ENCODE data around the gene NOS1AP.

Gene NOS1AP

GRCh38 chr1:162128693-162129356 is 59.3 kb downstream of the NOS1AP start:
- Histone ChIP-seq H3K9me3 (ENCODE audit: insufficient read depth, low read length) (no peaks in the 10 kb centered on the region), H3K4me1 (ENCODE audit: insufficient read depth, insufficient read length) (peaks cover 5% of the 10 kb centered on the region), H3K36me3 (ENCODE audit: insufficient read depth, insufficient read length, low read length) (no peaks in the 10 kb centered on the region), H3K4me3 (ENCODE audit: insufficient read length, low read depth) (no peak overlapping the region), H3K9ac (ENCODE audit: insufficient read length, low read depth) (no peak overlapping the region), H3K27me3 (ENCODE audit: insufficient read depth, insufficient read length) (no peaks in the 10 kb centered on the region)
- TF ChIP-seq SUZ12 (IDR thresholded peaks at IDR 0.05; ENCODE audit: extremely low read depth, insufficient read depth, insufficient read length) (no peak), YY1 (IDR thresholded peaks at IDR 0.05; ENCODE audit: insufficient read depth, insufficient read length) (no peak), ZNF274 (IDR thresholded peaks at IDR 0.05; ENCODE audit: low read depth, low read length) (no peak)
- DNase-seq (ENCODE audit: low read depth, low spot score) = no peak

GRCh38 chr1:162130308-162130707 is 60.8 kb downstream of the NOS1AP start:
- no peak overlapping the region for H3K9ac ChIP-seq (ENCODE audit: insufficient read length, low read depth)
- TF ChIP-seq YY1 (IDR thresholded peaks at IDR 0.05; ENCODE audit: insufficient read depth, insufficient read length) (no peak), SUZ12 (IDR thresholded peaks at IDR 0.05; ENCODE audit: extremely low read depth, insufficient read depth, insufficient read length) (no peak), ZNF274 (IDR thresholded peaks at IDR 0.05; ENCODE audit: low read depth, low read length) (no peak)
- no peak for DNase-seq (ENCODE audit: low read depth, low spot score)
- H3K4me1 ChIP-seq (ENCODE audit: insufficient read depth, insufficient read length) = peaks cover 5% of the 10 kb centered on the region
- H3K4me3 ChIP-seq (ENCODE audit: insufficient read length, low read depth) = no peak overlapping the region
- H3K27me3 ChIP-seq (ENCODE audit: insufficient read depth, insufficient read length) = no peaks in the 10 kb centered on the region
- no peaks in the 10 kb centered on the region for H3K36me3 ChIP-seq (ENCODE audit: insufficient read depth, insufficient read length, low read length)
- H3K9me3 ChIP-seq (ENCODE audit: insufficient read depth, low read length) = no peaks in the 10 kb centered on the region

- H3K4me1 ChIP-seq (ENCODE audit: insufficient read depth, insufficient read length) = peaks cover 5% of the 10 kb centered on the region
- H3K9ac ChIP-seq (ENCODE audit: insufficient read length, low read depth) = no peak overlapping the region
- no peak for DNase-seq (ENCODE audit: low read depth, low spot score)
- no peak overlapping the region for H3K4me3 ChIP-seq (ENCODE audit: insufficient read length, low read depth)
- H3K9me3 ChIP-seq (ENCODE audit: insufficient read depth, low read length) = no peaks in the 10 kb centered on the region
- H3K36me3 ChIP-seq (ENCODE audit: insufficient read depth, insufficient read length, low read length) = no peaks in the 10 kb centered on the region
- H3K27me3 ChIP-seq (ENCODE audit: insufficient read depth, insufficient read length) = no peaks in the 10 kb centered on the region
- TF ChIP-seq ZNF274 (IDR thresholded peaks at IDR 0.05; ENCODE audit: low read depth, low read length) (no peak), SUZ12 (IDR thresholded peaks at IDR 0.05; ENCODE audit: extremely low read depth, insufficient read depth, insufficient read length) (no peak), YY1 (IDR thresholded peaks at IDR 0.05; ENCODE audit: insufficient read depth, insufficient read length) (no peak)
These were observed 62.2 kb downstream of the NOS1AP start for GRCh38 chr1:162131400-162132321.

GRCh38 chr1:162133566-162133965 is 64.1 kb downstream of the NOS1AP start:
- Histone ChIP-seq H3K27me3 (ENCODE audit: insufficient read depth, insufficient read length) (no peaks in the 10 kb centered on the region), H3K4me1 (ENCODE audit: insufficient read depth, insufficient read length) (peaks cover 8% of the 10 kb centered on the region), H3K36me3 (ENCODE audit: insufficient read depth, insufficient read length, low read length) (no peaks in the 10 kb centered on the region), H3K9ac (ENCODE audit: insufficient read length, low read depth) (no peak overlapping the region), H3K4me3 (ENCODE audit: insufficient read length, low read depth) (no peak overlapping the region), H3K9me3 (ENCODE audit: insufficient read depth, low read length) (no peaks in the 10 kb centered on the region)
- no peak for DNase-seq (ENCODE audit: low read depth, low spot score)
- TF ChIP-seq YY1 (IDR thresholded peaks at IDR 0.05; ENCODE audit: insufficient read depth, insufficient read length) (no peak), ZNF274 (IDR thresholded peaks at IDR 0.05; ENCODE audit: low read depth, low read length) (no peak), SUZ12 (IDR thresholded peaks at IDR 0.05; ENCODE audit: extremely low read depth, insufficient read depth, insufficient read length) (no peak)

GRCh38 chr1:162134646-162135045 is 65.2 kb downstream of the NOS1AP start:
- H3K4me3 ChIP-seq (ENCODE audit: insufficient read length, low read depth) = no peak overlapping the region
- no peak overlapping the region for H3K9ac ChIP-seq (ENCODE audit: insufficient read length, low read depth)
- H3K27me3 ChIP-seq (ENCODE audit: insufficient read depth, insufficient read length) = no peaks in the 10 kb centered on the region
- H3K9me3 ChIP-seq (ENCODE audit: insufficient read depth, low read length) = no peaks in the 10 kb centered on the region
- no peak for TF ChIP-seq ZNF274 (IDR thresholded peaks at IDR 0.05; ENCODE audit: low read depth, low read length)
- TF ChIP-seq YY1 (IDR thresholded peaks at IDR 0.05; ENCODE audit: insufficient read depth, insufficient read length) = no peak
- TF ChIP-seq SUZ12 (IDR thresholded peaks at IDR 0.05; ENCODE audit: extremely low read depth, insufficient read depth, insufficient read length) = no peak
- H3K36me3 ChIP-seq (ENCODE audit: insufficient read depth, insufficient read length, low read length) = no peaks in the 10 kb centered on the region
- H3K4me1 ChIP-seq (ENCODE audit: insufficient read depth, insufficient read length) = peaks cover 4% of the 10 kb centered on the region
- no peak for DNase-seq (ENCODE audit: low read depth, low spot score)

- Histone ChIP-seq H3K27me3 (ENCODE audit: insufficient read depth, insufficient read length) (no peaks in the 10 kb centered on the region), H3K36me3 (ENCODE audit: insufficient read depth, insufficient read length, low read length) (no peaks in the 10 kb centered on the region), H3K4me1 (ENCODE audit: insufficient read depth, insufficient read length) (peaks cover 4% of the 10 kb centered on the region), H3K9ac (ENCODE audit: insufficient read length, low read depth) (no peak overlapping the region), H3K9me3 (ENCODE audit: insufficient read depth, low read length) (no peaks in the 10 kb centered on the region), H3K4me3 (ENCODE audit: insufficient read length, low read depth) (no peak overlapping the region)
- no peak for TF ChIP-seq SUZ12 (IDR thresholded peaks at IDR 0.05; ENCODE audit: extremely low read depth, insufficient read depth, insufficient read length)
- no peak for DNase-seq (ENCODE audit: low read depth, low spot score)
These were observed 65.8 kb downstream of the NOS1AP start for GRCh38 chr1:162135271-162135775.

GRCh38 chr1:162136760-162137159 is 67.3 kb downstream of the NOS1AP start:
- Histone ChIP-seq H3K4me3 (ENCODE audit: insufficient read length, low read depth) (no peak overlapping the region), H3K9ac (ENCODE audit: insufficient read length, low read depth) (no peak overlapping the region), H3K4me1 (ENCODE audit: insufficient read depth, insufficient read length) (peaks cover 4% of the 10 kb centered on the region), H3K36me3 (ENCODE audit: insufficient read depth, insufficient read length, low read length) (no peaks in the 10 kb centered on the region), H3K9me3 (ENCODE audit: insufficient read depth, low read length) (no peaks in the 10 kb centered on the region), H3K27me3 (ENCODE audit: insufficient read depth, insufficient read length) (no peaks in the 10 kb centered on the region)
- TF ChIP-seq SUZ12 (IDR thresholded peaks at IDR 0.05; ENCODE audit: extremely low read depth, insufficient read depth, insufficient read length) = no peak
- no peak for DNase-seq (ENCODE audit: low read depth, low spot score)
